Kasumi-1 (cell line): ENCODE measurements around the gene CLCF1.
A peak's percentile ranks its signal among the peaks of the same experiment; 100 is the strongest.

Experiments used
- DNase-seq, 2 experiments: peaks; one replicate each; lab custom pipeline; 2025; lab: John Stamatoyannopoulos, UW

The CLCF1 gene

GRCh38 chr11:67395555-67396258 is 22.3 kb upstream of the CLCF1 start:
- DNase-seq, result no peak

DNA sequence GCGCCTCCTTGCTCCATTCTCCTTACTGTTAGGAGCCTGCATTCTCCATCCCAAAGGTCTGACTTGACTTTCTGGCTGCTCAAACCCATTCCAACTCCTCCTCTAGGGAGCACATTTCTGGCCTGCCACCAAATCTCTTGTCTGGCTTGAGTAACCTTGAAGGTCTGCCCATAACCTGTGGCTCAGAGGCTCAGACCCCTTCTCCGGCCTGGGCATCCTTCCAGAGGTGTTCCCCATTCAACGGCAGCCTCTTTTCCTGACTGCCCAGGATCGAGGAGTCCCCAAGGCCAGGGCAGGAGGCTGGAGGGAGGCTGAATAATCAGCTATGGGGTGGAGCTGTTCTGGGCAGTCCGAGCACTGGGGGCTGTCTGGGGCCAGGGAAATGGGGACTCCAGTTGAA is 20.6 kb upstream of the CLCF1 start:
- no peak for DNase-seq

- no peak for DNase-seq
Observed at GRCh38 chr11:67393437-67393836, 20.0 kb upstream of the CLCF1 start.

DNA sequence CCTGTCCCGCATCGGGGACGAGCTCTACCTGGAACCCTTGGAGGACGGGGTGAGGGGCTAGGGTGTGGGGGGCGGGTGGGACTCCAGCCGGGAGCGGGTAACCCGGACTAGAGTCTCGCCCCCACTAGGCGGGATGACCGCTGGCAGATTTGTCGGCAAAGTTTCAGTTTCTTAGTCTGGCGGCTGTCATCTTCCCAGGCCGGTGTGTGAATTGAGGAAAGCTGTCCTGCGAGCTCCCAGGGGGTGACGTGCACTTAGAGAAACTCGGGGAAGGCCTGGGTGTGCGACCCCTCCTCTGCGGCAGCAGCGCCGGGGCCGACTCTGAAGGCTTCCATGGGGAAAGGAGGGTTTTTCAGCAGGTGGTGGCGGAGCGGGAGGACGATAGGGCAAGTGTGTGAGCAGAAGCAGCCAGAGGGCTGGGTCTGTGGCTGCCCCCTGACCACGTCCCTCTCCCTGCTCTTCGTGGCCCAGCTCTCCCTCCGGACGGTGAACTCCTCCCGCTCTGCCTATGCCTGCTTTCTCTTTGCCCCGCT is 18.9 kb upstream of the CLCF1 start:
- DNase-seq, result no peak

DNA sequence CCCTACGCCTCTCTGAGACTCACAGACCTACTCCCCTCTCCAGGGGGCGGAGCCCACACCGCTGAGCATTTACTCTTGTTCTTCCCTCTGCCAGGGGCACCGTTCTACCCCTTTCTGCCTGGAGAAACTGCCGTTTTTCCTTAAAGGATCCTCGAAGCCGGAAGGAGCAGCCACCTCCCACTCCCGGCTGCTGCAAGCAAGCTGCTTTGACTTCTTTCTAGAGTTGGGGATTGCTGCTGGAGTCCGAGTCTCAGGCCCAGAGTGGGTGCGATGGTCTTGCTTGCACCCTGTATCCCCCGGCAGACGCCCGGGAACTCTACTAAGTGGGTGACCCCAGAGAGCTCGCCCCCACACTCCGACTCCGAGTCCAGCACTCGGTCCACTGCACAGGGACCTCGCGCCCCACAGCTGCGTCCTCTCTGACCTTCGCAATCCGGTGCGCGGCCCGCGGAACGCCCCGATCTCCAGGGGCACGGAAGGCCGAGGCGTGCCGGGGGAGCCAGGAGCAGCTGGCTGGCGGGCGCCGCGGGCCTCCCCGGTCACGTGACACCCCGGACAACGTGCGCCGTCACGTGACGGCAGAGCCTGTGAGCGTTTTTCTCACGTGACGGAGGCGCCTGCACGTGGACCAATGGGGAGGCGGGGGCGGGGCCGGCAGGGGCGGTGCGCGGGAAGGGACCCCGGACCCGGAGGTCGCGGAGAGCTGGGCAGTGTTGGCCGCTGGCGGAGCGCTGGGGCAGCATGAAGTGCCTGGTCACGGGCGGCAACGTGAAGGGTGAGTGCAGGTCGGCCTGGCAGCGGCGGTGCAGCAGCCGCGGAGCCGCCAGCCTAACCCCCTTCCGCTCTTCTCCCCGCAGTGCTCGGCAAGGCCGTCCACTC is 18.1 kb upstream of the CLCF1 start, which contains the start of gene RAD9A:
Gene RAD9A, plus strand, starts transcription at position 683 of the 879 bp plus-strand sequence. Its CDS starts 59 bp downstream, at position 742.
- DNase-seq, result peak; percentile 85 to 89

- no peak for DNase-seq
Observed at GRCh38 chr11:67390947-67391303, 17.5 kb upstream of the CLCF1 start.

- DNase-seq, result peak in 1 of 2 experiments; percentile 31
Observed at GRCh38 chr11:67389477-67389876, 16.1 kb upstream of the CLCF1 start.

- no peak for DNase-seq
Observed at GRCh38 chr11:67387518-67387917, 14.1 kb upstream of the CLCF1 start.

DNA sequence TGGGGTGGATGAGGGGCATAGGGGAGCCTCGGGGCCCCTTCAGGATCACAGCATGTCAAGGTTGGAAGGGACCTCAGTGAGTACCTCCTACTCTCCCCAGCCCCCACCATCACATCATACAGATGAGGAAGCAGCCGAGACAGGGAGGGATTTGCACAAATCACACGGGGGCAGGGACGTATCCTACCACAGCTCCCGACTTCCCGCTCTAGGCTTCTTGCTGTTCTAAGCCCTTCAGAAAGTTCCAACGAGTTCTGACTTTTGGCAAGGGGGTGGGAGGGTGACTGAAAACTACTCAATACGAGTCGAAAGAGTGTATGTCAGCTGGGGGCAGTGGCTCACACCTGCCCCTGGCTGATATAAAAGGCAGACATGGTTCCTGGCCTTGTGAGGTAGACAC is 13.7 kb upstream of the CLCF1 start:
- peak; percentile 32 to 41 for DNase-seq

DNA sequence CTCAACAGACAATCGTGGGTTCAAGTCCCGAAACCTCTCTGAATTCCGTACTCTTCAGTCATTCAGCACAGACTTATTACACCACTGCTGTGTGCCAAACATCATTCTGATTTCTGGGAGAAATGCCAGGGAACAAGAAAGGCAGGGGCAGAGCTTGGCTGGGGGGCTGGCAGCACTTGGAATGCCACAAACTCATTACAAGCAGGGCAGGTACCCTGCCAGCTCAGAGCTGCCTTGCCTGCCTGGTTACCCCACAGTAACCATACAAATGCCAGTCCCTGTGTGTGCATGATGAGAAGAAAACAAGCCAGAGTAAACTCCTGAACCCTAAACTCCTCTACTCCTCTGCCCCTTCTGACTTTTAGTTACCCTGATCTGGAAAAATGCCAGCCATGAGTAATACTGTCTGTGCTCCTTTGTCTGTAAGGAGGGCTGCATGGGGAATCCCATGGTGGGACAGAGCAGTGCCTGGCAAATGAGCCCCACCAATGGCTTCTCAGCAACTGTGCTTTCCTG is 11.5 kb upstream of the CLCF1 start:
- no peak for DNase-seq

DNA sequence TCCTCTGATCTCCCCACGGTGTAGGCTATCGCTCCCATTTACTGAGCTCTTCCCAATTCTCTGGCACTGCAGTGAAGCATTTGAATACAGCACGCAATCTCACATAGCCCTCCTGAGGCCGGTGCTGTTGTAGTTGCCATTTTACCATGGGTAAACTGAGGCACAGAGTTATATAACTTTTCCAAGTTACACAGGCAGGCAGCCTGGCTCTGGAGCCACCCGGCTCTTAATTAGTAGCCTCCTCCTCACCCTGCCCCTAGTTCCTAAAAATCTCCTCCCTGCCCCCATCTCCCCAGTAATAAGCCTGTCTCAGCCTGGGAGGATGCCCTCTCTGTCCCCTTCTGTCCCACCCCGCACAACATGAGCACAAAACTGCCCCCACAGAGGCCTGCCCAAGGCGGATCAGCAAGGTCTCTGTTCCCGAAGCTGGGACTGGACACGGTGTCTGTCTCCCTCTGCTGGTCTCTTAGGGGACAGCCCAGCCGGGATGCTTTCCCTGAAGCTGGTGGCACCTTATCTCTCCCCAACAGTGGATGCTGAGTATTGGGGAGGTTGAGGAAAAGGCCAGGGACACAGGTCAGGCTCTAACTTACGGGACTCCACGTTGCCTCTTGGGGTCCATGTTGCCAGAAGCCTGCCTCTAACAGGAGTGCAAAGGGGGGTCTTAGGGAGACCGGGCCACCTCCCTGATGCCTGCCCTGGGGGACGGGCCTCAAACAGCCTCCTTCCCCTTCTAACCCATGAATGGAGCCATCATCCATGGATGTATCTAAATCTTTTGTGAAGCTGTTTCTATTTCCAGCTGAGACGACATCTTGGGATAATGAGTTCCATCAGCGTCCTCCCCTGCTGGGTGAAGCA is 9.1 kb upstream of the CLCF1 start:
- DNase-seq, result peak; percentile 82 to 84

- DNase-seq, result peak; percentile 67 to 75
Observed at GRCh38 chr11:67381244-67381972, 8.0 kb upstream of the CLCF1 start.

- DNase-seq, result no peak
Observed at GRCh38 chr11:67379061-67380058, 6.0 kb upstream of the CLCF1 start.

GRCh38 chr11:67378544-67378943 is 5.1 kb upstream of the CLCF1 start:
- DNase-seq, result no peak

DNA sequence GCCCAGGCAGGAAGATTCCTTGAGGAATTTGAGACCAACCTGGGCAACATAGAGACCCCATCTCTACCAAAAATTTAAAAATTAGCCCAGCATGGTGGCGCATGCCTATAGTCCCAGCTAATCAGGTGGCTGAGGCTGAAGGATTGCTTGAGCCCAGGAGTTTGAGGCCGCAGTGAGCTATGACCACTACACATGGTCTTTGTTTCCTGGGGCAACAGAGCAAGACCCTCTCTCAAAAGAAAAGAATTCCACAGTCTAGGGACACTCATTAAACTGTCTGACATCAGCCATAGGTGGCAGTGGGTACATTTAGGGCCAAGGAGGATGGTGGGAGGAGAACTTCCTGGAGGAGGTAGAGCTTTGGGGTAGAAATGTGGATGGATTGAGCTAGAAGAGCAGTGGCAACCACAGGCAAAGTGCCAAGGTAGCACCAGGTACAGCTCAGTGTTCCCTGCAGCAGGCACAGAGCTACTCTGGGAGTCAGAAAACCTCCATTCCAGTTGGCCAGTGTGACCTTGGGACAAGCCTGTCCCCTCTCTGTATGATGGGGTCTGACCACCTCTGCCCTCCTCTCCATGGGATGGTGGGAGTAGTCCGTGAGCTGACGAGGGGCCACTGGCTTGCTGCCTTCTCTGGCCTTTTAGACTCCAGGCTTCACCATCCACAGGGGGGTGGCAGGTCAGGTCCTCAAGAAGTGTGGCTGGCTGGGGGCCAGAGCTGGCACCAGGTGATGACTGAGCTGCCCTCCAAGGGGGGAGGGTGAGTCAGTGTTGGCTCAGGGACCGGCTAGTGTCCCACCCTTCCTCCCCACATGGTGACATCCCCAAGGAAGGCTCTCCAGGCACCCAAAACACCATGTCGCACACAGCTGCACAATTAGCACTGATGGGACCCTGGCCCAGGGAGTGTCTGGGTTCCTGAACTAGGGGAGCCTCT is 3.7 kb upstream of the CLCF1 start:
- DNase-seq, result no peak

GRCh38 chr11:67376063-67376820 is 2.8 kb upstream of the CLCF1 start:
- DNase-seq, result no peak

DNA sequence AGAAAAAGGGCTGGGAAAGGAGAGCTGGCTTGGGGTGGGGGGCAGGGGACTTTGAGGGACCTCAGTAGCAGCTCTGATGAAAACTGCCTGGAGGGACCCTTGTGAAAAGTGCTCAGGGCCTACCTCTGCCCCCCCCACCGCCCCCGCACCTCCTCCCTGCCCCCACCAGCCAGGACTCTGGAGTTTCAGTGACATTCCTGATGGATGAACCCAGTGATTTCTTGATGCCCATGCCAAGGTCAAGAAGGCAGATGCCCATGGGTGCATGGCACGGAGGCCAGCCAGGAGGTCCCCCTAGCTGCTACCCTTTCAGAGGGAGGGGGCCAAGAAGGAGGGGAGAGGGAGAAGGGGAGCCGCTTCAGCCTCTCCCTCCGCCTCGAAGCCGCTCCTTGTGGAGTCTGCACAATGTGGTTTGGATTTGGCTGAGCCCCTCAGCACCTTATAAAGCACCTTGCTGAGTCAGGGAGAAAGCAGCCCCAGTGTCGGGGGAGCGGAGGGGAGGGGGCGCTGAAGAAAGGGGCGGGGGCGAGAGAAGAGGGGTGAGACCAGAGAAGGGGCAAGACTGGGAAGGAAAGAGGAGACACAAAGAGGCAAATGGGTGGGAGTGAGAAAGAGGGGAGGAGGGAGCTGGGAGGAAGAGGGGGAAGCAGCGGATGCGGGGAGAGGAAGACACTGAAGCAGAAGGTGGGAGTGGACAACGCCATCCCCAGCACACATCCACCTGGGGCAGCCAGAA is 2.1 kb upstream of the CLCF1 start:
- no peak for DNase-seq
